HG03045 (cell line): Measurements from ENCODE around the gene PRRX2.
"Not testable (repeated sequence)": the region's sequence is repeated elsewhere in the genome, so short reads cannot be mapped to it uniquely, and the experiment has no call there.

Experiments used
- ATAC-seq: cut with Tn5 transposase; IDR thresholded peaks from one replicate; pipeline ENCODE4 v1.9.1; 2021; ENCODE audit warnings: mild to moderate bottlenecking, moderate library complexity; ENCODE audit not compliant: unreplicated experiment

Gene PRRX2

DNA sequence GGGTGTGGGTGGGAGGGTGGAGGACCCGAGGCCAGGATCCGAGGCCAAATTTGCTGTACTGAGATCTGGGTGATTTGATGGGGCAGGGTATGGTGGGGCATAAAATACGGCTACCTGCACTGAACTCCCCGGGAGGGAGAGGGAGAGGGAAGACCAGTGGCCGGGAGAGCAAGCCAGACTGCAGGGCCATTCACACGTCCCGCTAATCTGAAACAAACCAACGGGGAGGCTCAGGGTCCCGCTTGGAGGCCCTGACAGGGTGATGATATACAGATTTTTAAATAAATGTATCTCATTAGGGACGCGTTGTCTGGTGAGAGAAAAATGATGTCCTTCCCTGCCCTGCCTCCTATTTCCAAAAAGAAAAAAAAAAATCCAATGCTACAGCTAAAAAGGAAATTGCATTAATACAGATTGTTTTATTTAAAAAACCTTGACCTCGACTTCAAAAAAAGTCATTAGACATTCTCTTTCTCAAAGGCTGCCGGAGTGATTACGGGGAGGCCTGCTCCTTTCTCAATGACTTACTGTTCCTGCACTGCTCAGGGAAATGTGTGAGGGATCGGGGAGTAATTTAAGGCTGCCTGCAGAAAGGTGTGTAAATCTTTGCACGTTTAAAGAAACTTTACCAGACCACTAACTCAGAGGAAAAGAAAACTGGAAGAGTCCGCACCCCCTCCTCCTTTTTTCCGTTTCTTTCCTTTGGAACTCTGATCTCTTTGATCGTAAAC, 11.5 kb upstream of the PRRX2 start:
- no peak for ATAC-seq

DNA sequence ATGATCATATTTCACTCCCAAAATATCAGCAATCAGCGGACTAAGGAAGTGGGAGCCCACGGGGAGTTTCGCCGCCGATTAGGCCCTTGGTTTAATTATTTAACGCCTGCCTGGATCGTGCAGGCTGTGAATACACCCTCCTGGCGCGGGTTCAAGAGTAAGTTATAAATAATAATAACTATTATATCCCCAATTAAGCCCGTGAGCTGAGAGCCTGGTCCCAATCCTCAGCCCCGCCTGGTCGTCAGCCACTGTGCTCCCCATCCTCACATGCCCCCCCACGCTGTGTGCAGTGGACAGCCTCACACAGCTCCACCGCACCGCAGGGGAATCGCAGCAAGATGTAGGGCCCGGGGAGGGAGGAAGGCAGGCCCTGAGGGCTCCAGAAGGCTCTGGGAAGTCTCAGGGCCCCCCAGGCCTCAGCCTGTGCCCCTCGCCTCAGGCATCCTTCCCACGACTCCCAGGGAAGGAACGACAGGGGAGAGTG, 10.8 kb upstream of the PRRX2 start:
- no peak for ATAC-seq

DNA sequence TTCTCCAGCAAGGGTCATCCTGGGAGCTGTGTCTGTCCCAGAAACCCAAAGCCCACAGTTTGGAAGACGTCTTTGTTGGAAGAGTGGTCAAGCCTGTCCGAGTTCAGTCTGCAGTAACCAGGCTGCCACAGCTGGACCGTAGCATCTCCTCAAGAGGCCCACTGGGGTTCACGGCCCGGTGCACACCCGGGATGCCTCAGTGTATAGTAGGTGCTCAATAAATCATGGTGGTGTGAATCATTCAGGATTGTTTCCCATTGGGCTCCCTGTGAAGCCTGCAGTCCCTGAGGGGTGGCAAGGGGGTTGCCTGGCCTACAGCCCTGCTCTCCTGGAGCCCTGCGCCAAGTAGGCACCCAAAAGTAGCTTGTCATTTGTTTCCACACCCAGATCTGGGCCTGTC, 10.3 kb upstream of the PRRX2 start:
- no peak for ATAC-seq

DNA sequence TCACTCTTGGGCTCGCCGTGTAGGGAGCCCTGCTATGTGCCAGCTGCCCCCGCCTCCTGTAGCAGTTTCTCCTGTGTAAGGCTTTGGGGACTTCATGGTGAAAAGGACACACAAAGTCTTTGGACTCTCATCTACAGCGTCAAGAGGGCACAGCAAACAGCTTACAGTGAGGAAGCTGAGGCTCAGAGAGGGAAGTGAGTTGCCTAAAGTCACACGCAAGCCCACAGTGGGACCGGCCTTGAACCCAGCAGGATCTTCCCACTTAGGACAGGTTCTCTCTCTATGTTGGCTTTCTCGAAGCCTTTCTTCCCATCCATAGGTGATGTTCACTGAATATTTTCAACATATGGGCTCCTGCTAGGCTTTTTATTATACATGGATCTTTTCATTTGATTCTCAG, 9.8 kb upstream of the PRRX2 start:
- ATAC-seq: no peak

DNA sequence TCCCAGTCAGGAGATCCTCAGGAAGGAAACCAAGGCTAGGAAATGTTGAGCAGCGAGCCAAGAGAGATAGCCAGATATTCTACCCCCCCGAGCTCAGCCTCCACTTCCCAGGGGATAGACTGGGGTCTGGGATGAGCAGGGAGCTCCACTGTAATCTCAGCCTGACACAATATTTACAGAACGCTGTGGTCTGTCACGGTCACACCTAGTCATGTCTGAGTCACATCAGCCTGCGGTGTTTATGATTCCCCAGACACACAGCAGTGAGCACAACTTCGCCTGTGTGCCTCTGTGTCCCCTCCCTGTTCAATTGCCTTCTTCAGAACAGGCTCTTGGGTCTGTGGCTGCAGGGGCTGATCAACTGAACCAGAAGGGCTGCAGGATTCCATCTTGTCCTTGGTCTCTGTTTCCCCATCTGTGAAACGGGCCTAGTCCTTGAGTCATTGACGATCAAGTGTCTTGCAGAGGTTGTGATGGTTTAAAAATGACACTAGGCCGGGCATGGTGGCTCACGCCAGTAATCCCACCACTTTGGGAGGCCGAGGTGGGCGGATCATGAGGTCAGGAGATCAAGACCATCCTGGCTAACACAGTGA, 8.6 kb upstream of the PRRX2 start:
- ATAC-seq: no peak

DNA sequence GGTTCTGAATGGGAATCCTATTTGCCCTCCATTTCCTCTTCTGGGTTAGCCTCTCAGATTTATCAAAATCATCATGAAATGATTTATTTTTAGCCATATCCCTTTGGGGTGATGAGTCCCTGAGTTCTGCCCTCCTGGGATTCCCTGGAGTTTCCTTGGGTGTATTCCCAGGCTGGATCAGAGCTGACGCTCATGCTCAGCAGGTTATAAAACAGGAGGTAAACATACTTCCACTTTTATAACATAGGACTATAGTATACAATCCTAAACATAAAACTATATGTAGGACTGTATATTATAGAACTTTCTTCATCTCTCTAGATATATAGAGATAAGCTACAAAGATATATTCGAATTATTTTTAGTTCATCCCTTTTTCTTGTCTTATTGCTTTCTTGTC, 4.4 kb upstream of the PRRX2 start:
- ATAC-seq: no peak

DNA sequence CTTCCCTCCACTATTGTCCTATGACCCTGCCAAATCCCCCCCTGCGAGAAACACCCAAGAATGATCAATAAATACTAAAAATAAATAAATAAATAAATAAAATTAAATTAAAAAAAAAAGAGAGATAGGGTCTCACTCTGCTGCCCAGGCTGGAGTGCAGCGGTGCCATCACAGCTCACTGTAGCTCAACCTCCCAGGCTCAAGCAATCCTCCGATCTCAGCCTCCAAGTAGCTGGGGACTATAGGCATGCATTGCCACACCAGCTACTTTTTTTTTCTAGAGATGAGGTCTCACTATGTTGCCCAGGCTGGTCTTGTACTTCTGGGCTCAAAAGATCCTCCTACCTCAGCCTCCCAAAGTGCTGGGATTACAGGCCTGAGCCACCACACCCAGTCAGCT, 3.2 kb upstream of the PRRX2 start:
- ATAC-seq: not testable (repeated sequence)

DNA sequence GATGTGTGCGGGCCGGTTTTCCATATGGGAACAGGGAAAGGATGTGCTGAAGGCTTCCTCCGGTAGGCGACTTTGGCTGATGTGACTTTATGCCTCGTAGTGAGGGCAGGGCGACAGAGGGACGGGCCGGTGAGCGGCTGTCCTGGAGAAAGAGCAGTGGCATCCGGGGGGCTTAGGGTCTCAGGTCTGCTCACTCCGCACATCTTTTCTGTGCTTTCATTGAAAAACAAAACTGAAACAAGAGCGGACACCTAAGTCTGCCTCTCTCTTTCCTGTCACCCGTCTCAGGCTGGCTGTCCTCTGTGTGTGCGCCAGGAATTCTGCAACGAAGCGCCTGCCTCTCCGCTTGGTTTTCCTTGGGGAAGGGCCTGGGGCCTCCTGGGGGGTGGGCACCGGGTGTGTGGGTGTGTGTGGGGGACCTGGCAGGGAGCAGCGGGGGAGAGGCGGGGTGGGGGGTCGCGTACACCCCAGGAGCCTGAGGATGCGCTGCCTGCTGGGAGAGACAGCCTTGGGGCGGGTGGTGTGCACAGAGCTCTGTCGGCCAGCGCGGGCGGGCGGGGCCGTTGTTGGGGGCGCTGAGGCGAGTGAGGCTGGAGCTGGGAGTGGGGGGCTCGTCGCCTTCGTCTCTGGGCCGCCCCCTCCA, 580 bp upstream of the PRRX2 start:
- no peak for ATAC-seq

DNA sequence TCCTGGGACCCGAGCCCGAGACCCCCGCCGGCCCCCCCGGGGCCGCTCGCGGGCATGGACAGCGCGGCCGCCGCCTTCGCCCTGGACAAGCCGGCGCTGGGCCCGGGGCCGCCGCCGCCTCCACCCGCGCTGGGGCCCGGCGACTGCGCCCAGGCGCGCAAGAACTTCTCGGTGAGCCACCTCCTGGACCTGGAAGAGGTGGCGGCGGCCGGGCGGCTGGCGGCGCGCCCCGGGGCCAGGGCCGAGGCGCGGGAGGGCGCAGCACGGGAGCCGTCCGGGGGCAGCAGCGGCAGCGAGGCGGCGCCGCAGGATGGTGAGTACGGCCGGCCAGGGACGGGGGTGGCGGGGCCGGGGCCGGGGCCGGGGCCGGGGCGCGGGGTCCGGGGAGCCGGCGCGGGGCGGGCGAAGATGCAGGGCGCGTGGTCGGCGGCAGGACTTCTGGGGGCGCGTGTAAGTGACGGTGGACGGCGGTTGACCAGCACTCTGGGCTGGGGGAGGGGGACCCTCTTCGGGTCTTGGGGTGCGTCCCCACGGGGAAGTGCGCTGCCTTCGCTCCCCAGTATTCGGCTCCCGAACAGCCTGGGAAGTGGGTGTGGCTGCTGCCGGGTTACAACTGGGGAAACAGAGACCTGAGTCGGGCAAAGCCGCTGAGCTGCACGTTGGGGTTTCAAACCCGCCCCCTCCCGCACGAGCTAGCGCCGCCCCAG, 520 bp downstream of the PRRX2 start:
- no peak for ATAC-seq

DNA sequence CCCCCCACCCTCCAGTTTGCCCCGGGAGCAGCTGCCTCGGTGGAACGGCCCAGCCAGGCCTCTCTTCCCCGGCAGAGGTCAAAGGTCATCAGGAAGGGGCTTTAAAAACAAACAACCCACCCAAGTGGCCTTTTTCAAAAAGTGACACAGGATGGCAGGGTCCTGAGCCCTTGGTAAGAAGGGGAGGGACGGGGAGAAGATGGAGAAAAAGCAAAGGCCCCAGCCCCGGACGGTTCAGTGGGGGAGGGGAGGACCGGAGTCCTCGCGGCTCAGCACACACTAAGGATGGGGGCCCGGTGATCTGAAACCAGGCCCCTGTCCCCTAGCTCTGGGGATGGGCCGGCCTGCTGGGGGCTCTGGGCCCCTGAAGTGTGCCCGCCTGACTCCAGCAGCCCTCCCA, 1.1 kb downstream of the PRRX2 start:
- ATAC-seq: no peak

DNA sequence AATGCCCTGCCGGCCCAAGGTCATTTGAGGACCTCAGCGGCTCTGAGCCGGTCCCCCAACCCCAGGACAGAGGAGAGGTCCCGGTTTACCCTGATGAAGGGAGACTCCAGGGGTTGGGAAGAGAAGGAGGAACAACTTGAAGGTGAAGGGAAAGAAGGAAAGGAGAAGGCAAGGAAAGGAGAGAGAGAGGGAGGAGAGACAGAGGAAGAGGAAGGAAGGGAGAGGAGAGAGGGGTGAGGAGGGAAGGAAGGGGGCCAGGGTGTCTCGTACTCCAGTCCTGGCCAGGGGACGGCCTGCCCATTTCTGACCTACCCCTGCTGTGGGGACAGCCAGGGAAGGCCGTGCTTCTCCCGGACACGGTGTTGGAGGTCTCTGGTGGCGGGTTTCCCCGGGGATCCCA, 1.9 kb downstream of the PRRX2 start:
- no peak for ATAC-seq

DNA sequence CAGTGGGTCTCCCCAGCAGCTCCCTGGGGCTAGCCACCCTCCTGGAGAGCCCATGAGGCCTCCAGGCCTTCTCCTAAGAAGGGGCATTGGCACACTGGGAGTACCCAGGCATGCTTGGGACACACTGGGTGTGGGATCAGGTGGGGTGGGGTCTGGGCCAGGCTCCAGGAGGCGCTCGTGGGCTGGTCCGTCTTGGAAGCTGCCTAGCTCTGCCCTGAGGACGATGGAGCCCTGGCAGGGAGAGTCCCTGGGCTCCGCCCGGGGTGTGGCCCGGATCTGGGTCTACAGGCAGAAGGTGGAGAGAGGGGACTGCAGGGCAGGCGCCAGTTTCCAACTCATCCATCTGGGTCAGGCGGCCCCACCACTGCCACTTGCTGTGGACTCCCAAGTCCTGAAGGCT, 2.4 kb downstream of the PRRX2 start:
- no peak for ATAC-seq

DNA sequence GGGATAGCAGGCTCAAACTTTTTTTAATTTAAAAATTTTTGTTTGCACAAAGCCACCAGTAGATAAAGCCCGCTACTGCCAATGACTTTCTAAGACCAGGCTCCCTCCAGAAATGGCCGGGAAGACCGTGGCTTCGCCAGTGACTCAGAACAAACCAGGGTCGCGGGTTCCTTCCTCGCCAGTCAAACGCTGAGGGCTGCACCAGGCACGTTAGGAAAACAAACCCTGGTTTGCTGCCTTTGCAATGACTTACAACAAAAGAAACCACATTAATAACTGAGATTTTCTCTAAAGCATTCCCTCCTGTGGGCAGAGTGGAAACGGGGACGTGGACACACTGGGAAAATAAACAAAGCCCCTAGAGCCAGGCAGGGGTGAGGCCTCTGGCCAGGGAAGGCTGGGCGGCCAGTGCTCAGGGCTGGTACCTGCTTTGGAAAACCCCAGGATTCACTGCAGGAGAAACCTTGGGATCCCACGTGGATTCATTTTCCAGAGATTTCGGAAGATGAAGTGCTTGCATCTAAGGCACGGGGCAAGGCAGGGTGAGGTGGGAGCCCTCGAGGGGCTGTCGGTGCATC, 3.8 kb downstream of the PRRX2 start:
- ATAC-seq: no peak

DNA sequence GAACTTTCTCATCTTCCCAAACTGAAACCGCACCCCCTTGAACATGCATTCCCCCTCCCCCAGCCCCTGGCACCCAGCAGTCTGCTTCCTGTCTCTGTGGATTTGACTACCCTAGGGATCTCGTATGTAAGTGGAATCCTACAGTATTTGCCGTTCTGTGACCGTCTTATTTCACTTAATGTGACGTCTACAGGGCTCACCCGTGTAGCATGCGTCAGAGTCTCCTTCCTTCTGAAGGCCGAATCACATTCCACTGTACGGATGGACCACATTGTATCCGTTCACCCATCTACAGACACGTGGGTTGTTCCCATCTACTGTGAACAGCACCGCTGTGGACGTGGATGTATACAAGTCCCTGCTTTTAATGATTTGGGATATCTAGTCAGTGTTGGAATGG, 4.5 kb downstream of the PRRX2 start:
- ATAC-seq: no peak

DNA sequence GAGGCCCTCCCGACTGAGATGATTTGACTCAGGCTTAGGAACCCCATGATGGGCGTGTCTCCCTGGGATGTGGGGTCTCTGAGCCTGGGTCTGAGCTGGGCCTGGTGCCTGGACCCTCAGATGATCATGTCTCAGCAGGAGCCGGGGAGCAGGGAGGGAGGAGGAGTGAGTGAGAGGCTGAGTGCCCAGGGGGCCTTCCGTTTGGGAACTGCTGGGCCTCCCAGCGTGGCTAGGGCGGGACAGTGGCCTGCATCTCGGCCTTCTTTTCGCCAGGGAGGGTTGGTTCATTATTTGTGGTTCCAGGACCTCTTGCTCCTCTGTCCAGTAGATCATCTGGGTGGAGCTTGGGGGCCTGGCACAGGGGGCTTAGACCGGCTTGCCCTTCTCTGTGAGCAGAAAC, 5.6 kb downstream of the PRRX2 start:
- ATAC-seq: no peak

DNA sequence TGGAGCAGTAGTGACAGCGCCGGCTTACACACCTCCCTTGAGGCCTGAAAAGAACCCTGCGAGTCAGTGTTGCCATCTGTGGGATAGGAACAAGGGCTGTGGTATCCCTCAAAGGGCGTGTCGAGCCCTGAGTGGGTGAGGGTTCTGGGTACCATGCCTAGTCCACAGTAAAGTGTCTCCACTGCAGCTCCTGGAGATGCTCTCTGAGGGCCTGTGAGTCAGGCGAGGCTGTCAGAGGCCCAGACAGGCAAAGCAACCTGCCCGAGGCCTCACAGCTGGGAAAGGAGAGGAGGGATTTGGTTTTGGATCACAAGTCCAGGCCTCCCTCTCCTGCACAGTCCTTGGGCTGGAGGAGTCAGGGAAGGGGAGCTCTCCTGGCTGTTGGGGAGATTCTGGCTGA, 6.1 kb downstream of the PRRX2 start:
- no peak for ATAC-seq

DNA sequence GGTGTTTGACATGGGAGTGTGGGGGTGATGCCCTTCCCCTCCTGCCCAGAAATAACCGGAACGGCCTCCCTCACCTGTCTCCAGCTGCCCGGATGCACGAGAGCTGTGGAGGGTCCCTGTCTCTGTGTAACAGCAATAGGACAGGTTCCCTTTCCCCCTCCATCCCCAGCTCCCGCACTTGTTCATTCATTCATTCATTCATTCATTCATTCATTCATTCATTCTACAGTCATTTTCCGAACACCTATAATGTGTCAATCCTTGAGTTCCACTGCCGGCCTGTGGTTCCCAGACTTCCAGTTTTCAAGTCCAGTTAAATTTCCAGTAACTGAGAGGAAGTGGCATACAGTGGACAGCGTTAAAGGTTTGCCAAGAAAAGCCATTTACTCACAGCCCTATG, 7.3 kb downstream of the PRRX2 start:
- ATAC-seq: no peak

DNA sequence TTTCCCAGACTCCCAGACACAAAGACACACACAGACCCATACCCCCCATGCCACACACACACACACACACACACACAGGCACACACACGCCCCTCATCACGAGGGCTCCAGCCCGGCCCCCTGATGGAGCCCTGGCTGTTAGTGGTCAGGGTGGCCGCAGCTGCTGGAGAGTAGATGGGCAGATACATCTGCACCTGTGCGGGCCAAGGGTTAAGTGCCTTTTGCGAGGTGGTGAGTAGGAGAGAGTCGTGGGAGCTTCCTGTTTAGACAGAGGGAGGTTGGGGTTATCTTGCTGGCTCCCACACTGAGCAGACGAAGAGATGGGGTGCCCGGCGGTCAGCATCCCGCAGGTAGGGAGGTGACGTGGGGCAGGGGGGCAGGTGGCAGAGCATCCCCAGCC, 8.2 kb downstream of the PRRX2 start:
- no peak for ATAC-seq

DNA sequence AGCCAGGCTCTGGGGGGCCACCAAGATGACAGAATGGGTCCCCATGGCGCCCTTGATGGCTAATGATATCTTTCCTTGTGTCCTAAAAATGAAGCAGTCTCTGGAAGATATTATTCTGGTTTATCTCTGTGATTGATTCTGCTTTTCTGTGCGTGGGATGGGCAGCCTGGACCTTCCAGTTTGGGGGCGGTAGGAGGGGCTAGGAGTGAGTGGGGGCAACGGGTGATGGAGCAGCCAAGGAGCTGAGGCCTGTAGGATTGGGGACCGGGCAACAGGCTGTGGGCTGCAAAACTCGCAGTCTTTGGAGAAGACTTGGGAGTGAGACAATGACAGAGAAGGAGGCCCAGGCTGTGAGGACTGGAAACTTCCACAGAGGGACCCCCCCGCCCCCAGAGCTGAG, 8.8 kb downstream of the PRRX2 start:
- no peak for ATAC-seq

DNA sequence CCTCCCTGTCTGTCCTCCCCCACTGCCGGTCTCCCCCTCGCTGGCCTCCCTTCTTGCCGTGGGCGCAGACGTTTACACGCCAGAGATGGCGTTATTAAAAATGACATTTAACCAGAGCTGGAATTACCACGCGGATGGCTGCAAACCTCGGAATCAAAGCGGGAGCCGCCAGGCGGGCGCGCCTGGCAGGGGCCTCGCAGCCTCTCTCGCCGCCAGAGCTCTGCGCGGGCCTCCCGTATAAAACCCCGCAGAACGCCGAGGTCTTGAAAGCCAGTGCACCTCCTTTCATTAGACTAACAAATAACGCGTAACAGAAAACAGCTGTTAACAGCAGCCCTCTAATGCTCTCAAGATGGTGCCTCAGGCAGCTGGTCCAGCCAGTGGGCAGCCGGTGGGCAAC, 10.2 kb downstream of the PRRX2 start:
- no peak for ATAC-seq

DNA sequence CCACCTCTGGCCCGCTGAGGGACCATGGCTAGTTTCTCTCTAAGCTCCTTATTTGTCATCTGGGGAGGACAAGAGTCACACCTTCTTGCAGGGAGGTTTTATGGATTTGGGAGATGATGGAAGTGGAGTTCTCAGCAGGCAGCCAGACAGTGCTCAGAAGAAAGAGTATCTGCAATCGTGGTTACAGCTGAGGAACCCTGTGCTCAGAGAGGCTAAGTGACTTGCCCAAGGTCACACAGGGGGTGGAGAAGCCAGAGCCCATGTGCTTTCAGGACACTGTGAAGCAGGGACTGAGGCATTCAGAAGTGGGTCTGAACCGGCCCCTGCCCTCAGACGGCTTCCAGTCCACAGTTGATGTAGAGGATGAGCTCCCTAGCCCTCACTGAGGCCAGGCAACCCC, 10.8 kb downstream of the PRRX2 start:
- no peak for ATAC-seq
